Epithelial cell of esophagus (primary cell): ENCODE results near the gene MCFD2.

Experiments used
- DNase-seq: peaks from one replicate; pipeline ENCODE4 v3.0.0; 2010; ENCODE audit warnings: low read depth
- H3K4me3 ChIP-seq: 2 replicates; pipeline ENCODE4 v1.5.1; 2011; ENCODE audit warnings: mild to moderate bottlenecking, low read length, control low read depth
- TF ChIP-seq, protein P1 (sequence below): IDR thresholded peaks from 2 replicates; pipeline ENCODE4 v1.5.1; 2011; ENCODE audit warnings: low read depth, mild to moderate bottlenecking, low read length, control low read depth, inconsistent platforms; ENCODE audit not compliant: insufficient read depth; ENCODE audit errors: missing control alignments

Gene MCFD2

DNA sequence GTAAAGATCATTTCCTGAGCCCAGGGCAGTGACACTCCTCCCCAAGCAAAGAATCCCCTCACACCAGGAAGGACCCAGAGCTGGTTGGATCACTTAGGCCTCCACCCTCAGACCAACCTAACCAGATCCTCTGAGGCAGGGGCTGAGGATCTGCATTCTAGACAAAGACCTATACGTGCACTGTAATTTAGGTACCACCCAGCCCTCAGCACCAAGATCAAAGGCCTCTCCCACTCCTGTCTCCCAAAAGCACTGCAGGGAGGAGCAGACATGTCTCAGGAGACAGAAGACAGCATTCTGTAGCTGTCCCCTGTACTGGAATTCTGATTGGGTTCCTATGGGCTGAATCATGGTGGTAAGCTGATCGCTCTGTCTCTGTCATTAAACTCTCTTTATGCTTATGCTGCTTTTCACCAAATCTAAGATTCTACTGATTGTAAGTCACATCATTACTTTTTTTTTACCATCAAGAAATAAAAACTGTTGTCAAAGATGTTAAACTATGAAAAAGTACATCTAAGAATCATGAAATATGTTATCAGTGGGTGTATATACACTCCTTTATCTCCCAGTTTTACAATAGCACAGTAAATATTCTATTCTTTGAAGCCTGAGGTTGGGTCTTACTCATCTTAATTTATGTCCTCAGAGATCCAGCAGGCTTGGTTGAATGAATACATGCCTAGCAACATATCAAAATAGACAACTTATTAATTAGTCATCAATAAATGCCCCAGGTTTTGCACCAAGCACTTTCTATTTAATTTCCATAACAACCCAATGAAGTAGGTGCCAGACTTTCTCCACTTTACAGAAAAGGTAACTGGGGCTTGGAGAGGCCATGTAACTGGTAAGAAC lies 28.3 kb downstream of the MCFD2 start:
- TF ChIP-seq, protein P1, sequence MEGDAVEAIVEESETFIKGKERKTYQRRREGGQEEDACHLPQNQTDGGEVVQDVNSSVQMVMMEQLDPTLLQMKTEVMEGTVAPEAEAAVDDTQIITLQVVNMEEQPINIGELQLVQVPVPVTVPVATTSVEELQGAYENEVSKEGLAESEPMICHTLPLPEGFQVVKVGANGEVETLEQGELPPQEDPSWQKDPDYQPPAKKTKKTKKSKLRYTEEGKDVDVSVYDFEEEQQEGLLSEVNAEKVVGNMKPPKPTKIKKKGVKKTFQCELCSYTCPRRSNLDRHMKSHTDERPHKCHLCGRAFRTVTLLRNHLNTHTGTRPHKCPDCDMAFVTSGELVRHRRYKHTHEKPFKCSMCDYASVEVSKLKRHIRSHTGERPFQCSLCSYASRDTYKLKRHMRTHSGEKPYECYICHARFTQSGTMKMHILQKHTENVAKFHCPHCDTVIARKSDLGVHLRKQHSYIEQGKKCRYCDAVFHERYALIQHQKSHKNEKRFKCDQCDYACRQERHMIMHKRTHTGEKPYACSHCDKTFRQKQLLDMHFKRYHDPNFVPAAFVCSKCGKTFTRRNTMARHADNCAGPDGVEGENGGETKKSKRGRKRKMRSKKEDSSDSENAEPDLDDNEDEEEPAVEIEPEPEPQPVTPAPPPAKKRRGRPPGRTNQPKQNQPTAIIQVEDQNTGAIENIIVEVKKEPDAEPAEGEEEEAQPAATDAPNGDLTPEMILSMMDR, result no peak
- no peak for DNase-seq
- H3K4me3 ChIP-seq, result no peak overlapping the region

DNA sequence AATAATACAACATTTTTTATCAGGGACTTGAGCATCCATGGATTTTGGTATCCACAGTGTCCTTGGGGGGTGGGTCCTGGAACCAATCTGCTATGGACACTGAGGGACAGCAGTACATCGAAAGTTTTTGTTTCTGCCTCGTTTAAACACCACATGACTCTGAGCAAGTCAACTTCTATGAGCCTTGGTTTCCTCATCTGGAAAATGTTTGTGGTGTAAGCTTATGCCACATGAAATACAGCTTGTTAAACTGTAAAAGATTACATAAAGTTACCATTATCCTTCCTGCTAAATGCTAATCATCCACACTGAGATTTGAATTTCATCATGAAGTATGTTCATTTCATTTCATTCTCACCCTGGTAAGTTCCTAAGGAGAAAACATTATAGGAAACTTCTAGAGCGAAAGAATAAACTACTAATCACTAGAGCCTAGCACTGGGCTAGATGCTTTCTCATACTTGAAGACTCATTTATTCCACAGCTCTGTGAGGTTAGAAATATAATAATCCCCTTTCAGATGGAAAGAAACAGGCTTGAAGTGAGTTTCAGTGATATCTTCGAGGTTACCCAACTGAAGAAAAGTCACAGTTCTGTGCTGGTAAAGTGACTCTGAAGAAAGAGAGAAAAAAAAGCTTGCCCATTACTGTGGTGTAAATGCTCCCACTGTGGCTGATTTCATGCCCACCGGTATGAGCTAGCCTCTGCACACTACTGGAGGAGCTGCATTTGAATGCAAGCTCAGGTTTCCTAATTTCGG lies 29.2 kb downstream of the MCFD2 start:
- TF ChIP-seq, protein P1, result no peak
- DNase-seq, result no peak
- H3K4me3 ChIP-seq, result no peak overlapping the region

DNA sequence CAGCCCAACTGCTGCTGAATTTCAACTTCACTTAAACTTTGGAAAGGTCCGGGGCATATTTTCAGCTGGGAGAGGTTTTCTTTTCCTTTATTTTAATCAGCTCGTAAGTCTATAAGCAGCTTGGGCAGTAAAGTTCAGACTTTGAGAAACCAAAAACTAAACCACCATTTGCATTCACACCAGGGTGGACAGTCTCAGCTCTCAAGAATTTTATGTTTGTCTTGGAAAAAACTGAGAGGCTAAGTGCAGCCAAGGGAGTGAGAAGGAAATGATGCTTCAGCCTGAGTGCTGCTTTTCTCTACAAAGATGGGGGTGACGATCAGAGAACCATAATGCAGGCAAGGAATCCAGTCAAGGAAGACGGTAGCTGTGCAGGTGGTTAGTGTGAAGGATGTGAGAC lies 30.2 kb downstream of the MCFD2 start:
- TF ChIP-seq, protein P1, result no peak
- H3K4me3 ChIP-seq, result no peak overlapping the region
- no peak for DNase-seq

DNA sequence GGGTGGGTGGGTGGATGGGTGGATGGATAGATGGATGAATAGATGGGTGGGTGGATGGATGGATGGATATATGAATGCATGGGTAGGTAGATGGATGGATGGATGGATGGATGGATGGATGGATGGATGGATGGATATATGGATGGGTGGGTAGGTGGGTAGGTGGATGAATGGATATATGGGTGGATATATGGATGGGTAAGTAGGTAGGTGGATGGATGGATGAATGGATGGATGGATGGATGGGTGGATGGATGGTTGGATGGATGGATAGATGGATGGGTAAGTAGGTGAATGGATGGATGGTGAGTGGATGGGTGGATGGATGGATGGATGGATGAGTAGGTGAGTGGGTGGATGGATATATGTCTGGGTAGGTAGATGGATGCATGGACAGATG lies 36.1 kb downstream of the MCFD2 start:
- TF ChIP-seq, protein P1, result no peak
- no peak for DNase-seq
- no peak overlapping the region for H3K4me3 ChIP-seq

DNA sequence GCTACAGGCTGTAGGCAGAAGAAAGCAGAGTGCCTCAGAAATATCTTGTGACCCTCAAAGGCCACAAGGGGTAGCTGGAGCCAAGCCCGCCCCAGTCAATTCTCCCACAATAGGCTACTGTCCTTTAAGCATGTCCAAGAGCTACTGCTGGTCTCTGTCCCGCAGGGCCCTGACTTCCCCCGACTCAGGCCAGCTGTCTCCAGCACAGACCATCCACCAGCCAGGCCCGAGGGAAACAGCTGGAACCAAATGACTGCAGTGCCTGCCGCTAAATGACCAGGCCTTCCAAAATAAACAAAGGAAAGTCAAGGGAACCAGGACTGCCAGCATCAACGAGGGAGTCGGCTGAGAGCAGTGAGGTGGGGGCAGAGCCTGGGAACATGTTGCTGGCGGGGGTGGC lies 36.7 kb downstream of the MCFD2 start:
- H3K4me3 ChIP-seq, result no peak overlapping the region
- DNase-seq, result no peak
- TF ChIP-seq, protein P1, result no peak

DNA sequence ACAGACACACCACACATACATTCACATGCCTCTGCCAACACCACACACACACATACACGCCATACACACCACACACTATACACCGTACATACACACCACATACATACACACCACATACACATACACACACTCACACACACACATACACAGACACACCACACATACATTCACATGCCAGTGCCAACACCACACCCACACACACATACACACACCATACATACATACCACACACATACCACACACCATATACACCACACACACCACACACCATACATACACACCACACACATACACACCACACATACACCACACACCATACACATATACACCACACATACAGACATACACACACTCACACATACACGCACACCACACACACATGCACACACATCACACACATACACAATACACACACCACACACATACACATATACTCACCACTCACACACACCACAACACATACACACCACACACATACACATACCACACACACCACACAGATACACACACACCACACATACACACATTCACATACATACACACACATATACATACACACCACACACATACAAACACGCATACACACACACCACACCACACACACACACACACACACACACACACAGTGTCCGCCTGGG lies 37.2 kb downstream of the MCFD2 start:
- no peak for DNase-seq
- TF ChIP-seq, protein P1, result no peak
- H3K4me3 ChIP-seq, result no peak overlapping the region
